ENCODE data around the gene IL4.

Gene IL4

DNA sequence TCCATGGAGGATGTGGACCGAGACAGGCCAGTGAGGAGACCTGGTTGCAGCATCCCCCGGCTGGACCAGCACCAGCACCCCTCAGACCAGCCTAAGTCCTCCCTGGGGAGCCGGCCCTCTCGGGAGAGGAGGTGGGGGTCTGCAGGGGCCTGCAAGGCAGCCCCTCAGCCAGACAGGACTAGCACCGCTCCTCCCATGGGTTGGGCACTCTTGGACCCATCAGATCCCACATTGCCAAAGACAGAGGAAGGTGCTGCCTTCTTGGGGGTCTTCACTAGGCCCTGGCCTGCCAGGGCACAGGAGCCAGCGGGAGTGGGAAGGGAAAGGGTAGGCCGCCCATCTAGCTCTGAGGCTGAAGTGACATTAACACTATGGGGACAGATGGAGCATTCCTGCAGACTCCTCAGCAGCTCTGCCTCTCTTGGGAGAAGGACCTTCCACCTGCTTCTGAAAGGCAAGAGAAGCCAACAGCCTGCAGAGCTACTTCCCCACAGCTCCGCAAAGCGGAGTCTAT is 9.0 kb upstream of the IL4 start:
- H3K4me1 Mint-ChIP-seq, result peaks cover 47% of the 10 kb centered on the region
- DNase-seq, result no peak
- no peaks in the 10 kb centered on the region for H3K36me3 Mint-ChIP-seq (ENCODE audit: low read depth)
- no peak overlapping the region for H3K4me3 Mint-ChIP-seq
- H3K27me3 Mint-ChIP-seq (ENCODE audit: low read depth, poor library complexity), result peaks cover 21% of the 10 kb centered on the region
- TF ChIP-seq, protein P1, sequence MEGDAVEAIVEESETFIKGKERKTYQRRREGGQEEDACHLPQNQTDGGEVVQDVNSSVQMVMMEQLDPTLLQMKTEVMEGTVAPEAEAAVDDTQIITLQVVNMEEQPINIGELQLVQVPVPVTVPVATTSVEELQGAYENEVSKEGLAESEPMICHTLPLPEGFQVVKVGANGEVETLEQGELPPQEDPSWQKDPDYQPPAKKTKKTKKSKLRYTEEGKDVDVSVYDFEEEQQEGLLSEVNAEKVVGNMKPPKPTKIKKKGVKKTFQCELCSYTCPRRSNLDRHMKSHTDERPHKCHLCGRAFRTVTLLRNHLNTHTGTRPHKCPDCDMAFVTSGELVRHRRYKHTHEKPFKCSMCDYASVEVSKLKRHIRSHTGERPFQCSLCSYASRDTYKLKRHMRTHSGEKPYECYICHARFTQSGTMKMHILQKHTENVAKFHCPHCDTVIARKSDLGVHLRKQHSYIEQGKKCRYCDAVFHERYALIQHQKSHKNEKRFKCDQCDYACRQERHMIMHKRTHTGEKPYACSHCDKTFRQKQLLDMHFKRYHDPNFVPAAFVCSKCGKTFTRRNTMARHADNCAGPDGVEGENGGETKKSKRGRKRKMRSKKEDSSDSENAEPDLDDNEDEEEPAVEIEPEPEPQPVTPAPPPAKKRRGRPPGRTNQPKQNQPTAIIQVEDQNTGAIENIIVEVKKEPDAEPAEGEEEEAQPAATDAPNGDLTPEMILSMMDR (IDR thresholded peaks at IDR 0.05), result no peak
- no peaks in the 10 kb centered on the region for H3K9me3 Mint-ChIP-seq
- no peak overlapping the region for H3K27ac Mint-ChIP-seq

DNA sequence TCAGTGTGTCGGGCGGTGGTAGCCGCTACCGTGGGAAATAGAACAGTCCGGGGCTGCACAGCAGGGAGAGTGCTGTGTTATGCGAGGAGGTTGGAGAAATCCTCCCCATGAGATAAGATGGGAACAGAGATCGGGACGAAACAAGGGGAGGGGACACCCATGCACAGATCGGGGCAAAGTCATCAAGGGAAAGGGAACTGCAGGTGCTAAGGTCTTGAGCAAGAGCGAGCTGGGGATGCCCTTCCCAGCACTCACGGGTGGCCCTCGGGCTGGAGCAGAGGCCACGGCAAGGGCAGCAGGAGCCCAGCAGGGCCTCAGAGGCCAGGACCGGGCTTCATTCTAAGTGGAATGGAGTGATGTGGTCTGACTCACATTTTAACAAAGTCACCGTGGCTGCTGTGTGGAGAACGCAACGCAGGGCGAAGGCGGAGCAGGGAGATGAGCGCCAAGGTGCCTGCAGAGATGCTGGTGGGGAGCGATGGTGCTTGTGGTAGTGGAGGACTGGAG is 8.2 kb upstream of the IL4 start:
- no peak for DNase-seq
- TF ChIP-seq, protein P1 (IDR thresholded peaks at IDR 0.05), result no peak
- Mint-ChIP-seq H3K4me3 (no peak overlapping the region), H3K36me3 (ENCODE audit: low read depth) (no peaks in the 10 kb centered on the region), H3K27me3 (ENCODE audit: low read depth, poor library complexity) (peaks cover 21% of the 10 kb centered on the region), H3K9me3 (no peaks in the 10 kb centered on the region), H3K27ac (no peak overlapping the region), H3K4me1 (peaks cover 40% of the 10 kb centered on the region)

DNA sequence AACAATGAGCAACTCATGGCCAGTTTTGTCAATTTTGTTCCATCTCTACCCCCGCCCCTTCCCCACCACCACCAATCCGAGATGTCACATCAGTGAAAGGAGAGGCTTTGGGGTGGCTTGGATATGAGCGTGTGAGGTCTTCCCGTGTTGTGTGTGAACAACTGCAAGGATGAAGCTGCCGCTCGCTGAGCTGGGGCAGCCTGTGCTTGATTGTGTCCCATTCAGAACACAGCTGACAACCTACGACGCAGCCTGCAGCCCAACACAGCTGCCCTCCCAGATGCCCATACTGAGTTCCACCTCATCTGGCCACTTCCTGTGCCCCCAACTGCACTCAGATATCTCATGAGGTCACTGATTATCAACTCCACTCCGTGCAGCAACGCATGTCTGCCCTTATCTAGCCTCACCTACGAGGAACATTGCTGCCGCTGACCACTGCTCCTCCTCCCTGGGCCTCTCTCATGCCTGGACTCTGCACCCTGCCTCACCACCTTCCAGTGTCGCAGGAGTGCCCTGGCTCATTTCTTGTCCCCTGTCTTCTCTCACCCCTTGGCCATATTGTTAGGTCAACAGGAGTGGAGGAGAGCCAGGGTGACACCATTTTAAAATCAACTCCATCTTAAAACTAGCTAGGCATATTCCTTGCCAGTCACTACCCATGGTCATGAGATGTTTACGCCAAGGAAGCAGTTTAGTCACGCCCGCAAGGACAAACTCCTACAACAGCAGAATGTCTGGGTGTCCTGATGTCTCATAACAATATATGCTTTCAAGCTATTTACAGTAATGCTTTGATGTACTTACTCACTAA is 7.3 kb upstream of the IL4 start:
- DNase-seq, result no peak
- Mint-ChIP-seq H3K4me1 (peaks cover 31% of the 10 kb centered on the region), H3K4me3 (no peak overlapping the region), H3K27ac (no peak overlapping the region), H3K36me3 (ENCODE audit: low read depth) (no peaks in the 10 kb centered on the region), H3K9me3 (no peaks in the 10 kb centered on the region), H3K27me3 (ENCODE audit: low read depth, poor library complexity) (peaks cover 17% of the 10 kb centered on the region)
- TF ChIP-seq, protein P1 (IDR thresholded peaks at IDR 0.05), result no peak

DNA sequence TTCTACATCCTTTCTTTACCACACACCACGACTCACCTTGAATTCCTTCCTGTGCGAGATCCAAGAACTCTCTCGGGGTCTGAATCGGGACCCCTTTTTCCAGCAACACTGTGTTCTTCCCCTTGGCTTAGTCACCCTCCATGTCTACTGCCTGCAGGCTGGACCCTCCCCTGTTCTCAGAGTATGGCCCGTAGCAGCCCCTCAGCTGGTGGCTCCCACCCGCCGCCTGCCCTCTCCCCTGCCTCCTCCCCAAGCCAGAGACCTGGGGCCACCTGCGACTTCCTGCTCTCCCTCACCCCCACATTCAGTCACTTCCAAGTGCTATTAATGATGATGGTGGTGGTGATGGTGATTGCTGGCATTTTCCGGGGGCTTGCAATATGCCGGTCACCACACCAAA is 6.5 kb upstream of the IL4 start:
- Mint-ChIP-seq H3K4me3 (no peak overlapping the region), H3K36me3 (ENCODE audit: low read depth) (no peaks in the 10 kb centered on the region), H3K9me3 (no peaks in the 10 kb centered on the region)

DNA sequence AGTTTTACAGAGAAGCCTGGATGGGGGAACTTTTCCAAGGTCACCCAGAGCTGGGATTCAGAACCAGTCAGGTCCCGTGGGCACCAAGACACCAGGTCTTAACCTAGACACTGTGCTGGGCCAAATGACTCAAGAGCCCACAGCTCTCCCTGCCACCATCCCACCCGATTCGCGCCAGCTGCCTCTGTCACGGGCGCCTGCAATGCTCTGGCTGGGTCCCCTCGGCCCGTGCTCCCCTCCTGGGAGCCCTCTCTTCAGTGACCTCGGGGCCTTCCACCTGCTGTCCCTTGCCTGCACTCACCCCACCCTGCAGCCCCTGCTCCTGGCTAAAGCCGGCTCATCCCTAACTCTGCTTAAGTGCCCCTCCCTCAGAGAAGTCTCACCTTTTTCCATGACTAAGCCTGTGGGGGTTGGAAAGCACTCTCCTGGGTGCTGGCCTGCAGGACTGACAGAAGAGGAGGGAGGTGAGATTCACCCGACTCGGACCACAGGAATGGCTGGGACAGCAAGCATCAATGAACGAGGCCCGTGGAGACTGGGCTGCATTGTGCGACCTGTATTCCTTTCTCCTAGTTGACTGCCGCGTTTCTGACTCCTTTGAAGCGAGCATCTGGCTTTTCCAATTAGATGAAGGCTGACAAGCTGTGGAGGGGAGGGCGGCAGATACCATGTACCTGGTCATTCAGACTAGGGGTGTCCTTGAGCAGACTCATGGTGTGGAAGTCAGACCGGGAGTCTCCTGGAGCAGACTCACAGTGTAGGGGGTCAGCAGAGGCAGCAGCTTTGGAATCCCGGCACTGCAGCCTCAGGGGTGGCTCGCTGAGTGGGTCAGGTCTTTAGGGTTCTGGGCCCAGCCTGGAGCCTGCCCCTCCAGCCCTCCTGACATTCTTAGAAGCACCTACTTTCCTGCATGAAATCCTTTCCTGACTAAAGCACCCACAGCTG is 5.8 kb upstream of the IL4 start:
- H3K36me3 Mint-ChIP-seq (ENCODE audit: low read depth), result no peaks in the 10 kb centered on the region
- H3K27ac Mint-ChIP-seq, result no peak overlapping the region
- H3K4me3 Mint-ChIP-seq, result no peak overlapping the region
- no peaks in the 10 kb centered on the region for H3K9me3 Mint-ChIP-seq
- peaks cover 17% of the 10 kb centered on the region for H3K27me3 Mint-ChIP-seq (ENCODE audit: low read depth, poor library complexity)
- H3K4me1 Mint-ChIP-seq, result peaks cover 16% of the 10 kb centered on the region
- TF ChIP-seq, protein P1 (IDR thresholded peaks at IDR 0.05), result no peak
- DNase-seq, result no peak

More for the DNA sequence above, 6.5 kb upstream of the IL4 start:
- no peak for DNase-seq
- no peak overlapping the region for H3K27ac Mint-ChIP-seq
- H3K27me3 Mint-ChIP-seq (ENCODE audit: low read depth, poor library complexity), result peaks cover 17% of the 10 kb centered on the region
- TF ChIP-seq, protein P1 (IDR thresholded peaks at IDR 0.05), result no peak
- H3K4me1 Mint-ChIP-seq, result peaks cover 23% of the 10 kb centered on the region

Measured in nephron progenitor cell (in vitro differentiated cells).